D721Med (cell line): ENCODE measurements around the gene SRRM2.
A peak's percentile ranks its signal among the peaks of the same experiment; 100 is the strongest.

ENCODE experiments used
- DNase-seq: peaks from one replicate; pipeline ENCODE4 v3.0.0; 2011; ENCODE audit warnings: low spot score; ENCODE audit not compliant: insufficient read length
- FAIRE-seq: peaks from 2 replicates; lab custom pipeline; 2011; peaks lifted over from hg19 to GRCh38; lab: Jason Lieb, UNC
- CTCF ChIP-seq: IDR thresholded peaks from 2 replicates; pipeline ENCODE4 v1.5.1; 2012; ENCODE audit warnings: mild to moderate bottlenecking, control low read depth; ENCODE audit not compliant: insufficient read depth; ENCODE audit errors: missing control alignments

SRRM2 gene

DNA sequence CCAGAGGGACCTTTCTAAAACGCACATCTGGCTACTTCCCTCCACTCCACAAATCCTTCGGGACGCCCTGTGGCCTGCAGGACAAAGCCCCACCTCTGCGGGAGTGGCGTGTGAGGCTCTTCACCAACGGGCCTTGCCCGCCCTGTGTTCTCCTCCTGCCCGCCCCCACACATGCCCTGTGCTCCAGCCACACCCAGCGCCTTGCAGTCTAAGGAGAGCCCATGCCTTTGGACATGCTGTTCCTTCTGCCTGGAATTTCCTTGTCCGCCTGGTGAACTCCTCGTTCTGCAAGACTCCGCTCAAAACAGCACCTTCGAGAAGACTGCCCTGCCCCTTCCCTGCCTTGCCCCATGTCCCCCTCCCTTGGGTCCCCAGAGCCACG lies 17.2 kb downstream of the SRRM2 start:
- TF ChIP-seq CTCF: no peak
- no peak for FAIRE-seq
- no peak for DNase-seq

- FAIRE-seq (no peak), DNase-seq (no peak)
- TF ChIP-seq CTCF: peak; percentile 0
Observed at GRCh38 chr16:2770057-2770951, 17.9 kb downstream of the SRRM2 start.

DNA sequence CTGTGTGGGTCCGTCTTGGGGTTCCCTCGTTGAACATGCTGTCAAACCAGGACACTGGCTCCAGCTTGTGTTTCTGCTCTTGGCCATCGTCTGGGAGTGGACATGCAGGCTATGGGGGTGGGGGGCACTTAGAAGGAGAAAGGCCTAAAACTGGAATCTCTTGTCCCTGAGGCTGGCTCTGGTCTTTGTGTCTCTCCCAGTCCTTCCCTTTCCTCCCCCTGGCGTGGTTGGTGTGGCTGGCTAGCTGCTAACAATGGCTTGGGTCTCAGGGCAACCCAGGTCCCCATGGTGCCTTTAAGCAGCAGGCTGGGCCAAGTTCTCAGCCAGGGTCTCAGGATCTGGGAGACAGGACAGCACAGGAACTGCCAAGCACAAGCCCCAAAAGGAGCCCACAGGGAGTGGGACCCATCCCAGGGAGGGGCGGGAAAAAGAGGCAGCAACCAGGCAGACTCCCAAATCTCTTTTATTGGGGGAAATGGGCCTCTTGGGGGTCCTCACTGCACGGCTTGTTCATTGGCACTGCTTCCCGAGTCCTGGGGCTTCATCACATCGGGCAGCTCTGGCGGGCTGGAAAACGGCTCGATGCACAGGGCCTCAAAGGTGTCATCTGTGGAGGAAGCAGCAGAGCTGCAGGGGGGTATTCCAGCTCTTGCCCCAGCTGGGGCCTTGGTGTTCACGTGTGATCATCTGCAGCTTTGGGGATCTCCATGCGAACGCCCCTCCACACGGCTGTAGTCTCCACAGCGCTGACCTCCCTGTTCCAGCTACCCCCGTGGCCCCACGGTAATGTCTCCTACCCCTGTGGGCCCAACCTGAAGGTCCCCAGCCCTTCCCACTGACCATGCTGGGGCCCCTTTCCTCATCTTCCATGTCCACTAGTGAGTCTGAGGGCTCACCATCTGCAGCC lies 19.3 kb downstream of the SRRM2 start:
- DNase-seq: no peak
- FAIRE-seq: no peak
- TF ChIP-seq CTCF: no peak

DNA sequence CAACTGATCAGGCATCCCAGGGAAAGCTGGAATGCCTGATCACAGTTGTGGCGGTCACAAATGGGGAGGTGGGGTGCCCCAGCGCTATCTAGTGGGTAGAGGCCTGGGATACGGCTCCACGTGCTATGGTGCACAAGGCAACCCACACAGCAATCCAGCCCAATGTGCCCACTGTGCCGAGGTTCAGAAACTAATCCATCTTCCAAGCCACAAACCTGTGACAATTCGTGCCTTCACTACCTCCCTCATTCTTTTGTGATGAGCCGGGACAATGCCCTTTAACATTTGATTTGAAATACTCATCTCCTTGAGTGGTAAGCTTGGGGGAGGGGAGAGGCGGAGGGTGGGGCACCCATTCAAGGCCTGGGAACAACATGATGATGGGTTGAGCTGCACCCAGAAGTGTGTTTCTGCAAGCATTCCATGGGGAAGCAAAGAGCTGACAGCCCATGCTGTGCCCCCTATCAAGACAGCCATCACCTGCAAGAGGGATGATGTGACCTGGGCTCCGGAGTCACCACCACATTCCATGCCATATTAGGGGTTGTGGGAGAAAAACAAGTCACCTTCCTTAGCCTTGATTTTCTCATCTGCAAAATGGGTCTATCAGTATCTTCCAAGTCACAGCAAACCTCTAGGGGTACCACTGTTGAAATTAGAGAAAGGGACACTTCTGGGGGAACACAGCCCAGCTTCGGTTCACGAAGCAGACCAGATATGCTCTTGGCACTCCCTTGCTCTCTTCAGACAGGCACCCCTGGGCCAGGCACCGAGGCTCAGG lies 20.9 kb downstream of the SRRM2 start:
- no peak for TF ChIP-seq CTCF
- DNase-seq: no peak
- no peak for FAIRE-seq

GRCh38 chr16:2774161-2774891 lies 21.9 kb downstream of the SRRM2 start:
- FAIRE-seq: no peak
- no peak for TF ChIP-seq CTCF
- no peak for DNase-seq

DNA sequence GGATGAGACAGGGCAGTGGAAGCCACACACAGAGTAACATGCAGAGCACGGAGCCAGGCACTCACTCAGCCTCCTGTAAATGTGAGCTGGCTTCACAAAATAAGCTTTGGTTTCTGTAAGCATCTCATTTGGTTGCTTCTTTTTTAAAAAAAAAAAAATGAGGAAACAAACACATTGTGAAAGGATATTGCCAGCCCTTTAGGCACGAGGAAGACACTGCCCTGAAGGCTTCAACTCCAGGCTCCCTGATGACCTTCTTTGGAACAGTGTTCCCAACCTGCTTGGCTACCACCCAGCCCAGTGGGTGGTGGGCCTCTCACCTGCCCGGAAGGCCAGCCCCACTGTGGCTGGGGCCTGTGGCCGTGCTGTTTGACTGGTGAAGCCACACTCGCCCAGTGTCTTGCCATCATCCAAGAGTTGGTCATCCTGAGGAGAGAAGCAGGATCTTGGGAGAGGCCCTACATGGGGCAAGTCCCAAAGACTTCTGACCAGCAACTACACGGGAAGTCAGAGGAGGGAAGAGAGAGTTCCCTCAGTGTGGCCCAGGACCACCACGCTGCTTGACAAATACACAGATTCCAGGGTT lies 22.8 kb downstream of the SRRM2 start:
- TF ChIP-seq CTCF: no peak
- DNase-seq (no peak), FAIRE-seq (no peak)
